22Rv1 (cell line): ENCODE measurements around the gene RMND5B.

Experiments used
- ZFX ChIP-seq: fragments of 450-650 bp; IDR thresholded peaks from 2 replicates; pipeline ENCODE4 v1.6.1; 2017; ENCODE audit warnings: antibody characterized with exemption, borderline replicate concordance
- TF ChIP-seq, protein P1 (sequence below): fragments of 450-650 bp; IDR thresholded peaks from 2 replicates; pipeline ENCODE4 v1.5.1; 2017; ENCODE audit warnings: mild to moderate bottlenecking

DNA sequence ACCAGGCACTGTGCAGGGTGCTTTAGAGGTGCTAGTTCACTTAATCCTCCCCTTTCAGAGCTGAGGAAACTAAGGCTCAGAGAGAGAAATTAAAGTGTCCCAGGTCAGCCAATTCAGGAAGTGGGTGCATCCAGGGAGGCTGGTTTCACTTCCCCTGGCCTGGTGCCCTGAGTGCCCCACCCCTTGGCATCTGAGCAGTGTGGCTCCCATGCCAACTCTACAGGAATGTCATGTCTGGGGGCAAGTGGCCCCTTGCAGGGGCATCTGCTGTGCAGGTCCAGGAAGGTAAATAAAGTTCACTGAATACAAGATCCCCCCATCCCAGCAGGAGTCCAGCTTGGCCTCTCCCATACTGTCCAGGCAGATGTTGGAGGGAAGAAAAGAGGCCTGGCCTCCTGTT is 21.8 kb upstream of the RMND5B start:
- TF ChIP-seq, protein P1, sequence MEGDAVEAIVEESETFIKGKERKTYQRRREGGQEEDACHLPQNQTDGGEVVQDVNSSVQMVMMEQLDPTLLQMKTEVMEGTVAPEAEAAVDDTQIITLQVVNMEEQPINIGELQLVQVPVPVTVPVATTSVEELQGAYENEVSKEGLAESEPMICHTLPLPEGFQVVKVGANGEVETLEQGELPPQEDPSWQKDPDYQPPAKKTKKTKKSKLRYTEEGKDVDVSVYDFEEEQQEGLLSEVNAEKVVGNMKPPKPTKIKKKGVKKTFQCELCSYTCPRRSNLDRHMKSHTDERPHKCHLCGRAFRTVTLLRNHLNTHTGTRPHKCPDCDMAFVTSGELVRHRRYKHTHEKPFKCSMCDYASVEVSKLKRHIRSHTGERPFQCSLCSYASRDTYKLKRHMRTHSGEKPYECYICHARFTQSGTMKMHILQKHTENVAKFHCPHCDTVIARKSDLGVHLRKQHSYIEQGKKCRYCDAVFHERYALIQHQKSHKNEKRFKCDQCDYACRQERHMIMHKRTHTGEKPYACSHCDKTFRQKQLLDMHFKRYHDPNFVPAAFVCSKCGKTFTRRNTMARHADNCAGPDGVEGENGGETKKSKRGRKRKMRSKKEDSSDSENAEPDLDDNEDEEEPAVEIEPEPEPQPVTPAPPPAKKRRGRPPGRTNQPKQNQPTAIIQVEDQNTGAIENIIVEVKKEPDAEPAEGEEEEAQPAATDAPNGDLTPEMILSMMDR, result no peak
- TF ChIP-seq ZFX, result no peak
